Spleen (tissue), 7 donors: ENCODE data around the gene PACRG.

Experiments used
- CTCF ChIP-seq, 11 experiments: fragments of 200-600 bp in 7 of 11; fragments of 450-650 bp in 4 of 11; sonication (generic) in 4 of 11; IDR thresholded peaks in 8 of 11; conservative IDR thresholded peaks in 3 of 11; 1 replicate in 7 of 11; 2 replicates in 4 of 11; pipeline versions ENCODE4 v1.4.0 to v1.8.0; 2016 to 2021; ENCODE audit warnings: antibody characterized with exemption in 11 of 11, inconsistent platforms in 4 of 11, mild to moderate bottlenecking in 1 of 11
- POLR2AphosphoS5 ChIP-seq, 3 donors: sonication (generic); formaldehyde crosslinking; IDR thresholded peaks; one replicate each; pipeline ENCODE4 v1.5.1; 2017; ENCODE audit warnings: antibody characterized with exemption in 3 of 3
- donor health status: DM: no; HTN: no; CAD: no; lungs with moderate emphysema.
- donor health status: DM: no; HTN: no; CAD: no.
- donor health status: DM: no; HTN: no; CAD: no.

GRCh38 chr6:163192591-163192990 lies 464.8 kb downstream of the PACRG start:
- TF ChIP-seq CTCF (IDR thresholded peaks at IDR 0.05 in 8 of 11, conservative IDR thresholded peaks at IDR 0.05 in 3 of 11): no peak
- no peak for TF ChIP-seq POLR2AphosphoS5 (IDR thresholded peaks at IDR 0.05)
